Peyer's patch (tissue), 4 donors: ENCODE results near the gene KCTD19.

Source experiments
- POLR2A ChIP-seq, 2 donors: fragments of 450-650 bp; IDR thresholded peaks; one replicate each; pipeline ENCODE4 v1.5.1; 2017; ENCODE audit warnings: antibody characterized with exemption in 2 of 2, mild to moderate bottlenecking in 2 of 2, moderate library complexity in 2 of 2
- TF ChIP-seq, protein P1 (sequence below), 6 experiments: fragments of 450-650 bp in 4 of 6; fragments of 200-600 bp in 2 of 6; sonication (generic) in 1 of 6; IDR thresholded peaks; one replicate each; pipeline ENCODE4 v1.5.1; 2017 to 2019; ENCODE audit warnings: antibody characterized with exemption in 6 of 6, mild to moderate bottlenecking in 3 of 6, moderate library complexity in 1 of 6

DNA sequence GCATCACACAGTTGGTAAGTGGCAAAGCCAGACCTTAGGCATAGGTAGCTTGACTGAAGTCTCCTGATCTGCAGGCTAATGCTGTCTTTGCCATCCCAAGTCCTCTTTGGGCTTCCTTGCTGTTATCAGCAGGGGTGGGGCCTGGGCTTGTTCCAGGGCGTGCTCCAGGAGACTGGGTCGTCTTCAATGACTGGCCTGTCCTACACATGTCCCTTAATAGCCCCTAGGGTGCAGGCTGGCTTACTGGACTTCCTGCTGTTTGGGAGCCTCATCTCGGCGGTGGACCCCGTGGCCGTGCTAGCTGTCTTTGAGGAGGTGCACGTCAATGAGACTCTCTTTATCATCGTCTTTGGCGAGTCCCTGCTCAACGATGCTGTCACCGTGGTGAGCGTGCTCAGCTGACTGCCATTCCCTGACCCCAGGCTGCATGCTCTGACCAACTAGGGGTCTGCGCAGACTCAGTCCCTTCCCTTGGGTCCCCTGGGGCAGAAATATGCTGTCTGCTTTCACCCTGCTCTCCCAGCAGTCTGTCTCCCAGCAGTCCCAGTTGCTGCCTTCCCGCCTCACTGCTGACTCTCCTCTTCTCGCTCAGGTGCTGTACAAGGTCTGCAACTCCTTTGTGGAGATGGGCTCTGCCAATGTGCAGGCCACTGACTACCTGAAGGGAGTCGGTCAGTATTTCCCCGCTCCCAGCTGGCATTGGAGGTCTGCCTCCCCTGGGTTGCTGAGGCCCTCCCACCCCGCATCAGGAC lies 71.6 kb downstream of the KCTD19 start:
- no peak for TF ChIP-seq POLR2A (IDR thresholded peaks at IDR 0.05)
- TF ChIP-seq, protein P1, sequence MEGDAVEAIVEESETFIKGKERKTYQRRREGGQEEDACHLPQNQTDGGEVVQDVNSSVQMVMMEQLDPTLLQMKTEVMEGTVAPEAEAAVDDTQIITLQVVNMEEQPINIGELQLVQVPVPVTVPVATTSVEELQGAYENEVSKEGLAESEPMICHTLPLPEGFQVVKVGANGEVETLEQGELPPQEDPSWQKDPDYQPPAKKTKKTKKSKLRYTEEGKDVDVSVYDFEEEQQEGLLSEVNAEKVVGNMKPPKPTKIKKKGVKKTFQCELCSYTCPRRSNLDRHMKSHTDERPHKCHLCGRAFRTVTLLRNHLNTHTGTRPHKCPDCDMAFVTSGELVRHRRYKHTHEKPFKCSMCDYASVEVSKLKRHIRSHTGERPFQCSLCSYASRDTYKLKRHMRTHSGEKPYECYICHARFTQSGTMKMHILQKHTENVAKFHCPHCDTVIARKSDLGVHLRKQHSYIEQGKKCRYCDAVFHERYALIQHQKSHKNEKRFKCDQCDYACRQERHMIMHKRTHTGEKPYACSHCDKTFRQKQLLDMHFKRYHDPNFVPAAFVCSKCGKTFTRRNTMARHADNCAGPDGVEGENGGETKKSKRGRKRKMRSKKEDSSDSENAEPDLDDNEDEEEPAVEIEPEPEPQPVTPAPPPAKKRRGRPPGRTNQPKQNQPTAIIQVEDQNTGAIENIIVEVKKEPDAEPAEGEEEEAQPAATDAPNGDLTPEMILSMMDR (IDR thresholded peaks at IDR 0.05): no peak
